GM12874 (cell line): Measurements from ENCODE around the gene SLC7A7.

ENCODE experiments used
- TF ChIP-seq, protein P1 (sequence below): IDR thresholded peaks from 2 replicates; pipeline ENCODE4 v1.5.1; 2011; ENCODE audit warnings: low read depth, mild to moderate bottlenecking, control low read depth, low read length, moderate library complexity; ENCODE audit not compliant: insufficient read depth

Gene SLC7A7

DNA sequence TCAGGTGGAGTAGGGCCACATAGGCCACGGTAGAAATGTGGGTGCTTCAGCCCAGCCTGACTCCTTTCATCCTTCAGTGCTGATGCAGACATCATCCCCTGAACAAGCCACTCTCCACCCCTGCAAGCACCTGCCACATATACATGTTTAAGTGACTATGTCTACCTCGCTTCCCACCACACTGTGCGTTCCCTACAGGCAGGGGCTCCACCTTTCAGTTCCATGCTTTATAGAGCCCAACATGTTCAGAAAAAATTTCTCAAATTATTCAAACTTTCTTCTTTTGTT, 11.6 kb downstream of the SLC7A7 start:
- TF ChIP-seq, protein P1, sequence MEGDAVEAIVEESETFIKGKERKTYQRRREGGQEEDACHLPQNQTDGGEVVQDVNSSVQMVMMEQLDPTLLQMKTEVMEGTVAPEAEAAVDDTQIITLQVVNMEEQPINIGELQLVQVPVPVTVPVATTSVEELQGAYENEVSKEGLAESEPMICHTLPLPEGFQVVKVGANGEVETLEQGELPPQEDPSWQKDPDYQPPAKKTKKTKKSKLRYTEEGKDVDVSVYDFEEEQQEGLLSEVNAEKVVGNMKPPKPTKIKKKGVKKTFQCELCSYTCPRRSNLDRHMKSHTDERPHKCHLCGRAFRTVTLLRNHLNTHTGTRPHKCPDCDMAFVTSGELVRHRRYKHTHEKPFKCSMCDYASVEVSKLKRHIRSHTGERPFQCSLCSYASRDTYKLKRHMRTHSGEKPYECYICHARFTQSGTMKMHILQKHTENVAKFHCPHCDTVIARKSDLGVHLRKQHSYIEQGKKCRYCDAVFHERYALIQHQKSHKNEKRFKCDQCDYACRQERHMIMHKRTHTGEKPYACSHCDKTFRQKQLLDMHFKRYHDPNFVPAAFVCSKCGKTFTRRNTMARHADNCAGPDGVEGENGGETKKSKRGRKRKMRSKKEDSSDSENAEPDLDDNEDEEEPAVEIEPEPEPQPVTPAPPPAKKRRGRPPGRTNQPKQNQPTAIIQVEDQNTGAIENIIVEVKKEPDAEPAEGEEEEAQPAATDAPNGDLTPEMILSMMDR: no peak

DNA sequence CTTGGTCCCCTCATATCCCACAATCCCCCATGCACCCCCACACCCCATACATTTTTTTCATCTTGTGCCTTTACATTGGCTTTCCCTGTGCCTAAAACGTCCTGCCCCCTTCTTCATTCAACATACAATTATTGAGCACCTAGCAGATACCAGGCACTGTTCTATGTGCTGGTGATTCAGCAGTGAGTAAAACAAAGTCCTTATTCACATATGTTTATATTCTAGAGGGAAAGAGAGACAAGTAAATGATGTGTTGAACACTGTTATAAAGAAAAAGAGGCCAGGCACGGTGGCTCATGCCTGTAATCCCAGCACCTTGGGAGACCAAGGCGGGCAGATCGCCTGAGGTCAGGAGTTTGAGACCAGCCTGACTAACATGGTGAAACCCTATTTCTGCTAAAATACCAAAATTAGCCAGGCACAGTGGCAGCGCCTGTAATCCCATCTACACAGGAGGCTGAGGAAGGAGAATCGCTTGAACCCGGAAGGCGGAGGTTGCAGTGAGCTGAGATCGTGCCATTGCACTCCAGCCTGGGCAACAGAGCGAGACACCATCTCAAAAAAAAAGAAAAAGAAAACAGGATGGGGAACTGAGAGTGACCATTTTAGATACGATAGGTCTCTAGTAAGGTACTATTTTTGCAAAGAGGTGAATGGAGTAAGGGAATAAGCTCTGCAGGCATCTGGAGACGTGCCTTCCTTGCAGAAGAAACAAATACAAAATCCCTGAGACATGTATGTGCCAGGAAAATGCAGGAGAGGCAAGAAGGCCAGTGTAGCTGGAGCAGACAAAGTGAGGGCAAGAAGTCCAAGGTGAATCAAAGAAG, 12.2 kb downstream of the SLC7A7 start:
- TF ChIP-seq, protein P1: no peak

DNA sequence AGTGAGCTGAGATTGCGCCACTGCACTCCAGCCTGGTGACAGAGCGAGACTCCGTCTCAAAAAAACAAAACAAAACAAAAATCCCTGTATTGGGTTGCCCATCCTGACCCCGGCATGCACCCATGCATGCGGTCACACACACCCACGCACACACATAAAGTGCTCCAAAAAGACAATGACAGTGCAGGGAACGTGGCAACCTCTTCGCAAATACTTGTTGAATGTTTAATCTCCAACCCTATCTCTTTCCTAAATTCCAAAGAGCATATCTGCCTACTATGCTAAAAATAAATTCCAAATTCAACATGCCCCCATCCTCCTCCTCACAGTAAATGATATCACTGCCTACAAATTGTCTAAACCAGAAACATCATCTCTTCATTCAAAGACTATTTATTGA, 13.5 kb downstream of the SLC7A7 start:
- TF ChIP-seq, protein P1: no peak

DNA sequence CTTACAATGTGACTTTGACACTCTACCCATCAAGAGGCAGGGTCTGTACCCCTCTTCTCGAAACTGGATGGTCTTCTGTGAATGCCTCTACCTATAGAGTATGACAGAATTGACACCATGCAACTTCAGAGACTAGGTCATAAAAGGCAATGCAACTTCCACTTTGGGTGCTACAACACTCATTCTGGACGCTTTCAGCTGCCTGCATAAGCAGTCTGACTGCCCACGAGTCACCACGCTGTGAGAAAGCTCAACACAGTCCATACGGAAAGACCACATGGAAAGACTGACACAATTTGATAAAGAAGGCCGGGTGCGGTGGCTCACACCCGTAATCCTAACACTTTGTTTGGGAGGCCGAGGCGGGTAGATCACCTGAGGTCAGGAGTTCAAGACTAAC, 14.9 kb downstream of the SLC7A7 start:
- TF ChIP-seq, protein P1: no peak

DNA sequence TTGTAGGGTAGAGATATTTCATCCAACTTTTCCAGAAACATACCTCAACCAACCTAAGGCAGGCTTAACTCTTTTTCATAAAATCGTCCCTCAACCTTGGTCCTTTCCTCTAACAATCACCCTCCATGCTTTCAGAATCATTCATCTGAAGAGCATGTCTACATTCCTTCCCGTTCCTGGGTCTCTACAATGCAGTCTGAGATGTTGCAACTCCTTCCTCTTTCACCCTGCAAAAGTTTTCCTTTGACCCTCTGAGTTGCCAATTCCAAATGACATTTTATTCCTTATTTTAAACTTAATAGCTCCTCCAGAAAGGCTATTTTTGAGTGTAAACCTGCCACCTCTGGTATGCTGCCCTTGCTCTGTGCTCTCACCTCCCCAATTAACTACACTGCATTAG, 16.7 kb downstream of the SLC7A7 start:
- TF ChIP-seq, protein P1: no peak

DNA sequence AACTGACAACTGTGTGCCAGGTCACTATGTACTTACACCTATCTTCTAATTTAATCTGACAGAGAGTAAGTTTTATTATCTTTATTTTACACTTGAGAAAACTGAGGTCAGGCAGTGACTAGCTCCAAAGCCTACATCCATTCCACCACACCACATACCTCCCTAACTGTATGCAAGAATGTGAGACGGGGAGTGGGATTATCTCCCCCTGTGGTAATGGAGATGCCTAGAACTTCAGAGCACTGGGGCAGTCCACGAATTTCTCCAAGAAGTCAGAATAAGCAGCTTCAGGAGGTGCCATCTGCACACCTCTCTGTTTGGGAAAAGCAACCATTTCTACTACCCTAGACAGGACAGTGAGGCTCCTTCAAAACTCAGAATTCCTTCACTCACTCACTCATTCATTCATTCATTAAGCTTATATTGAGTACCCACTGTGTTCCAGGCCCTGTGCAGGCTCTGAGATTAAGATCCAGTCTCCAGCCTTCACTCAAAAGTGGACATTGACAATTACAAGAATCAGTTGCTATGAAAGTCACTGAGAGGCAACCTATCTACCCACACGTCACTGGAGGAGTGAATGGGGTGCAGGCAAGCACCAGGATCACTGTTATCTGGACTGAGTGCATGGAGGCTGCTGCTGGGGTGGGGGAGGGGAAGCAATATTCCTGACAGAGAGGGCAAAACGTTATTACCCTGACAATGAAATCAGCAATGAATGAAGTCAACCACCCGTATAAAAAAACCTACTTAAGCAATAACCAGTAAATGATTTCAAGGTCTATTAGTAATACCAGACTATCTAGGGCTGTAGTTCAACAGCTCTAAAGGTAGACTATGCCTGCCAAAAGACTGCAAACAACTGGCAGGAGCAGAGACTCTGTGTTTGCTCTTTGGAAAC, 18.0 kb downstream of the SLC7A7 start:
- TF ChIP-seq, protein P1: no peak

DNA sequence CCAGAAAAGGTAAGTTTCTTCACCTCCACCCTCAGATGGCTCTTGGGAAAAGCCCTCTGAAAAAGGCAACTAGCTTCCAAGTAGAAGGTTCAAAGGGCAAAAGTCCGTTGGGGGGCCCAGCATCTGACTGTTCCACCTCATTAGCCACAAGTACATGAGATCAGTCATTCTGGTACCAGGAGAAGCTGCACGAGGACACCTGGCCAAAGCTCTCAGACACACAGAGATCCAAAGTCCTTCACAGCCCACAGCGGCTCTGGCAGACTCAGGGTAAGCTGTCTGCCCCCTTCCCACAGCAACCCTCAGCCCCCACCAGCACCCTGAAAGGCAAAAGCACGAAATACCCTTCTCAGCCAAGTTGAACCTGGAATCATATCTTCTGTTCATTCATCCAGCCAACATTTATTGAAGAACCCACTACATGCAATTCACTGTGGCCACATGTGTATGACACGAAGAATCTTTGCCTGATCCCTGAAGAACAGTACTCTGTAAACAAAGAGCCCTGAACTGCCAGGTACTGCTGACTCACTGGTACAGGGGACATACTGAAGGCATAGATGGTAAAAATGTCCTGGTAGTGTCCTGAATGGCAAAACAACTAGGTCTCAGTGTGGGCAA, 19.0 kb downstream of the SLC7A7 start:
- TF ChIP-seq, protein P1: no peak
